ENCODE results near the gene CAMTA1.

CAMTA1 gene

GRCh38 chr1:7264101-7264500 is 478.8 kb downstream of the CAMTA1 start:
- ChIA-PET CTCF (interaction anchor here (0.8 kb wide), 1 partner anchor 131 kb away, joined by 3 read pairs; no protein-coding TSS in a partner anchor), POLR2A (no interaction called here)
- Histone ChIP-seq H3K4me3 (ENCODE audit: low read depth, low read length) (no peak overlapping the region), H3K4me1 (ENCODE audit: control insufficient read depth, insufficient read depth, low read length) (peaks cover 5% of the 10 kb centered on the region; the same call in 1 of the 2 replicates), H3K9me3 (ENCODE audit: control insufficient read depth, insufficient read depth, low read depth, low read length) (no peaks in the 10 kb centered on the region), H3K36me3 (ENCODE audit: control insufficient read depth in 2 of 2, insufficient read depth in 1 of 2, low read length in 2 of 2) (no peaks in the 10 kb centered on the region), H3K27ac (ENCODE audit: extremely low read depth, low read depth, low read length) (no peak overlapping the region)
- no peak for TF ChIP-seq KLF1 (tag by site-specific recombination; IDR thresholded peaks at IDR 0.05)
- no peak for TF ChIP-seq ZNF266 (tag by site-specific recombination; IDR thresholded peaks at IDR 0.05; ENCODE audit: low read depth)
- no peak for TF ChIP-seq MEIS1 (CRISPR knock-in tag; IDR thresholded peaks at IDR 0.05; ENCODE audit: borderline replicate concordance)
- TF ChIP-seq ZNF629 (tag by site-specific recombination; IDR thresholded peaks at IDR 0.05) = no peak
- no peak for TF ChIP-seq PRDM1 (tag by site-specific recombination; IDR thresholded peaks at IDR 0.05)
- TF ChIP-seq ELK4 (IDR thresholded peaks at IDR 0.05; ENCODE audit: borderline replicate concordance, low read depth, low read length) = no peak
- TF ChIP-seq ZNF24 (tag by site-specific recombination; IDR thresholded peaks at IDR 0.05) = no peak
- no peak for TF ChIP-seq ZNF10 (tag by site-specific recombination; IDR thresholded peaks at IDR 0.05)
- no peak for TF ChIP-seq ZNF169 (tag by site-specific recombination; IDR thresholded peaks at IDR 0.05)
- TF ChIP-seq ZNF157 (tag by site-specific recombination; IDR thresholded peaks at IDR 0.05) = no peak
- no peak for TF ChIP-seq TCF7L2 (IDR thresholded peaks at IDR 0.05; ENCODE audit: borderline replicate concordance, low read depth, low read length)
- no peak for TF ChIP-seq ZNF302 (tag by site-specific recombination; IDR thresholded peaks at IDR 0.05; ENCODE audit: low read depth)
- TF ChIP-seq BCL11B (tag by site-specific recombination; IDR thresholded peaks at IDR 0.05; ENCODE audit: low read depth) = no peak
- TF ChIP-seq ZBTB17 (tag by site-specific recombination; IDR thresholded peaks at IDR 0.05) = no peak
- TF ChIP-seq ZBTB6 (tag by site-specific recombination; IDR thresholded peaks at IDR 0.05) = no peak
- TF ChIP-seq ZNF114 (tag by site-specific recombination; IDR thresholded peaks at IDR 0.05) = no peak
- no peak for TF ChIP-seq ZNF776 (tag by site-specific recombination; IDR thresholded peaks at IDR 0.05; ENCODE audit: borderline replicate concordance)
- no peak for TF ChIP-seq ZNF473 (tag by site-specific recombination; IDR thresholded peaks at IDR 0.05)
- no peak for TF ChIP-seq ZNF121 (tag by site-specific recombination; IDR thresholded peaks at IDR 0.05)
- no peak for TF ChIP-seq ZEB2 (tag by site-specific recombination; IDR thresholded peaks at IDR 0.05)

GRCh38 chr1:7265771-7266371 is 480.6 kb downstream of the CAMTA1 start:
- H3K36me3 ChIP-seq (ENCODE audit: control insufficient read depth in 2 of 2, insufficient read depth in 1 of 2, low read length in 2 of 2) = no peaks in the 10 kb centered on the region
- H3K9me3 ChIP-seq (ENCODE audit: control insufficient read depth, insufficient read depth, low read depth, low read length) = no peaks in the 10 kb centered on the region
- H3K27ac ChIP-seq (ENCODE audit: extremely low read depth, low read depth, low read length) = 0 out of 2 replicates have a peak overlapping the region, but pooled peaks have one; percentile 24
- ChIA-PET CTCF (interaction anchor here (0.6 to 1.1 kb wide), 3 partner anchors 11 to 274 kb away, joined by 3 read pairs; no protein-coding TSS in a partner anchor), POLR2A (no interaction called here)
- H3K4me3 ChIP-seq (ENCODE audit: low read depth, low read length) = no peak overlapping the region
- H3K4me1 ChIP-seq (ENCODE audit: control insufficient read depth, insufficient read depth, low read length) = peaks cover 5% of the 10 kb centered on the region; the same call in 1 of the 2 replicates
- no peak for TF ChIP-seq ZNF623 (tag by site-specific recombination; IDR thresholded peaks at IDR 0.05)
- peak; percentile 68; the same call in 1 of the 2 replicates for TF ChIP-seq SP7 (tag by site-specific recombination; IDR thresholded peaks at IDR 0.05)
- no peak for TF ChIP-seq ZSCAN5A (tag by site-specific recombination; IDR thresholded peaks at IDR 0.05)
- TF ChIP-seq ZNF660 (tag by site-specific recombination; IDR thresholded peaks at IDR 0.05) = peak; percentile 78
- TF ChIP-seq OSR2 (tag by site-specific recombination; IDR thresholded peaks at IDR 0.05) = peak; percentile 70
- TF ChIP-seq KLF1 (tag by site-specific recombination; IDR thresholded peaks at IDR 0.05) = no peak
- TF ChIP-seq ZNF169 (tag by site-specific recombination; IDR thresholded peaks at IDR 0.05) = no peak
- TF ChIP-seq ZXDB (tag by site-specific recombination; IDR thresholded peaks at IDR 0.05) = no peak
- TF ChIP-seq GFI1B (tag by site-specific recombination; IDR thresholded peaks at IDR 0.05) = peak; percentile 63; the same call in 1 of the 2 replicates
- no peak for TF ChIP-seq ZNF223 (tag by site-specific recombination; IDR thresholded peaks at IDR 0.05)
- peak; percentile 86 for TF ChIP-seq ZNF600 (tag by site-specific recombination; IDR thresholded peaks at IDR 0.05)
- no peak for TF ChIP-seq SP2 (tag by site-specific recombination; IDR thresholded peaks at IDR 0.05)
- TF ChIP-seq ZBTB17 (tag by site-specific recombination; IDR thresholded peaks at IDR 0.05) = peak; percentile 69
- TF ChIP-seq ZEB2 (tag by site-specific recombination; IDR thresholded peaks at IDR 0.05) = peak; percentile 56; the same call in 1 of the 2 replicates
- peak; percentile 53; the same call in 1 of the 2 replicates for TF ChIP-seq ZNF548 (tag by site-specific recombination; IDR thresholded peaks at IDR 0.05)
- 0 out of 2 replicates have a peak, but pooled peaks have one; percentile 37 for TF ChIP-seq KLF8 (tag by site-specific recombination; IDR thresholded peaks at IDR 0.05)

Data from HEK293 (cell line).